ENCODE data around the gene SPTB.

- TF ChIP-seq POLR2A (IDR thresholded peaks at IDR 0.05): no peak
- TF ChIP-seq CTCF (IDR thresholded peaks at IDR 0.05 in 8 of 11, conservative IDR thresholded peaks at IDR 0.05 in 3 of 11): no peak
- no peak for TF ChIP-seq POLR2AphosphoS5 (IDR thresholded peaks at IDR 0.05)
Observed at GRCh38 chr14:64795211-64795610, 84.5 kb downstream of the SPTB start.
